ENCODE results near the gene NOTCH4.

NOTCH4 gene

GRCh38 chr6:32164295-32164694, 59.6 kb downstream of the NOTCH4 start, which contains the start of gene EGFL8:
Gene EGFL8, plus strand, starts transcription at chr6:32164595. Its CDS starts 1,571 bp downstream, at chr6:32166166.
- no peaks in the 10 kb centered on the region for H3F3A ChIP-seq (ENCODE audit: insufficient read depth, low read length)
- H3K9me2 ChIP-seq (replicated peaks; ENCODE audit: insufficient read depth, low read length), result no peaks in the 10 kb centered on the region
- H3K9me3 ChIP-seq (replicated peaks; ENCODE audit: insufficient read depth, low read length), result no peaks in the 10 kb centered on the region
- TF ChIP-seq EZH2phosphoT487 (IDR thresholded peaks at IDR 0.05; ENCODE audit: low read length), result no peak
- no peak for TF ChIP-seq CTCF (IDR thresholded peaks at IDR 0.05; ENCODE audit: low read length)
- TF ChIP-seq EZH2 (optimal IDR thresholded peaks at IDR 0.05; ENCODE audit: low read depth, low read length), result no peak
- DNase-seq, result no peak
- H4K20me1 ChIP-seq (ENCODE audit: insufficient read depth, low read length), result no peaks in the 10 kb centered on the region
- H3K27ac ChIP-seq (ENCODE audit: low read length), result no peak within 1 kb of the TSS
- no peak within 1 kb of the TSS for H3K4me2 ChIP-seq (ENCODE audit: low read depth, low read length)
- no peaks in the 10 kb centered on the region for H3K79me2 ChIP-seq (ENCODE audit: low read length)
- no peaks in the 10 kb centered on the region for H3K36me3 ChIP-seq (replicated peaks; ENCODE audit: insufficient read depth, low read length)
- no peak within 1 kb of the TSS for H2AFZ ChIP-seq (ENCODE audit: low read length)
- H3K4me1 ChIP-seq (ENCODE audit: low read length), result no peaks in the 10 kb centered on the region
- no peak within 1 kb of the TSS for H3K9ac ChIP-seq (ENCODE audit: low read length)
- no peaks in the 10 kb centered on the region for H3K27me3 ChIP-seq (replicated peaks; ENCODE audit: insufficient read depth, low read length)
- no peak within 1 kb of the TSS for H3K4me3 ChIP-seq (ENCODE audit: low read length)

GRCh38 chr6:32163559-32164258, 60.2 kb downstream of the NOTCH4 start:
- no peaks in the 10 kb centered on the region for H3K9me2 ChIP-seq (replicated peaks; ENCODE audit: insufficient read depth, low read length)
- H3K9me3 ChIP-seq (replicated peaks; ENCODE audit: insufficient read depth, low read length), result no peaks in the 10 kb centered on the region
- H3K79me2 ChIP-seq (ENCODE audit: low read length), result no peaks in the 10 kb centered on the region
- DNase-seq, result no peak
- TF ChIP-seq EZH2 (optimal IDR thresholded peaks at IDR 0.05; ENCODE audit: low read depth, low read length) (no peak), EZH2phosphoT487 (IDR thresholded peaks at IDR 0.05; ENCODE audit: low read length) (no peak), CTCF (IDR thresholded peaks at IDR 0.05; ENCODE audit: low read length) (no peak)
- no peaks in the 10 kb centered on the region for H3K27me3 ChIP-seq (replicated peaks; ENCODE audit: insufficient read depth, low read length)
- H3F3A ChIP-seq (ENCODE audit: insufficient read depth, low read length), result no peaks in the 10 kb centered on the region
- H2AFZ ChIP-seq (ENCODE audit: low read length), result no peak overlapping the region
- no peaks in the 10 kb centered on the region for H3K4me1 ChIP-seq (ENCODE audit: low read length)
- H4K20me1 ChIP-seq (ENCODE audit: insufficient read depth, low read length), result no peaks in the 10 kb centered on the region
- H3K9ac ChIP-seq (ENCODE audit: low read length), result no peak overlapping the region
- no peak overlapping the region for H3K27ac ChIP-seq (ENCODE audit: low read length)
- no peak overlapping the region for H3K4me2 ChIP-seq (ENCODE audit: low read depth, low read length)
- no peaks in the 10 kb centered on the region for H3K36me3 ChIP-seq (replicated peaks; ENCODE audit: insufficient read depth, low read length)
- no peak overlapping the region for H3K4me3 ChIP-seq (ENCODE audit: low read length)

GRCh38 chr6:32158052-32158451, 65.8 kb downstream of the NOTCH4 start:
- Histone ChIP-seq H3K27ac (ENCODE audit: low read length) (no peak overlapping the region), H3K4me1 (ENCODE audit: low read length) (0 out of 2 replicates have a peak, but pooled peaks cover 4% of the 10 kb centered on the region), H3K9me3 (replicated peaks; ENCODE audit: insufficient read depth, low read length) (no peaks in the 10 kb centered on the region), H3K9ac (ENCODE audit: low read length) (no peak overlapping the region), H3K4me2 (ENCODE audit: low read depth, low read length) (no peak overlapping the region), H3K27me3 (replicated peaks; ENCODE audit: insufficient read depth, low read length) (peaks cover 12% of the 10 kb centered on the region), H4K20me1 (ENCODE audit: insufficient read depth, low read length) (no peaks in the 10 kb centered on the region), H2AFZ (ENCODE audit: low read length) (no peak overlapping the region), H3K4me3 (ENCODE audit: low read length) (no peak overlapping the region), H3K9me2 (replicated peaks; ENCODE audit: insufficient read depth, low read length) (no peaks in the 10 kb centered on the region), H3K79me2 (ENCODE audit: low read length) (no peaks in the 10 kb centered on the region), H3K36me3 (replicated peaks; ENCODE audit: insufficient read depth, low read length) (no peaks in the 10 kb centered on the region), H3F3A (ENCODE audit: insufficient read depth, low read length) (no peaks in the 10 kb centered on the region)
- TF ChIP-seq EZH2phosphoT487 (IDR thresholded peaks at IDR 0.05; ENCODE audit: low read length), result no peak
- TF ChIP-seq CTCF (IDR thresholded peaks at IDR 0.05; ENCODE audit: low read length), result no peak
- TF ChIP-seq EZH2 (optimal IDR thresholded peaks at IDR 0.05; ENCODE audit: low read depth, low read length), result no peak
- DNase-seq, result no peak

Data from MM.1S (cell line).